H9 (cell line): Measurements from ENCODE around the gene FN1. TPM values are rescaled to one million over a fixed set of nuclear protein-coding genes. Genes with fewer than 3 reads are reported as not detected.
"Not testable (repeated sequence)": the region's sequence is repeated elsewhere in the genome, so short reads cannot be mapped to it uniquely, and the experiment has no call there.

Experiments
- DNase-seq: peaks from one replicate; pipeline ENCODE4 v3.0.0-alpha.2; 2017
- H2AFZ ChIP-seq: one replicate; pipeline ENCODE4 v1.6.1; 2013; ENCODE audit warnings: mild to moderate bottlenecking, low read length, control low read depth, moderate library complexity
- H2AK5ac ChIP-seq: 2 replicates; pipeline ENCODE4 v1.6.1; 2013; ENCODE audit warnings: low read length, control low read depth, mixed read lengths; ENCODE audit not compliant: insufficient read length
- H2BK120ac ChIP-seq: one replicate; pipeline ENCODE4 v1.6.1; 2013; ENCODE audit warnings: low read depth, mild to moderate bottlenecking, low read length, control low read depth, inconsistent platforms; ENCODE audit not compliant: poor library complexity, severe bottlenecking
- H2BK12ac ChIP-seq: 2 replicates; pipeline ENCODE4 v1.6.1; 2013; ENCODE audit warnings: low read length, control low read depth, mixed read lengths, low read depth; ENCODE audit not compliant: insufficient read length
- H2BK15ac ChIP-seq: 2 replicates; pipeline ENCODE4 v1.6.1; 2013; ENCODE audit warnings: low read depth, low read length, control low read depth
- H2BK20ac ChIP-seq: one replicate; pipeline ENCODE4 v1.6.1; 2013; ENCODE audit warnings: low read depth, mild to moderate bottlenecking, low read length, control low read depth, inconsistent platforms; ENCODE audit not compliant: poor library complexity, severe bottlenecking
- H2BK5ac ChIP-seq: 2 replicates; pipeline ENCODE4 v1.6.1; 2013; ENCODE audit warnings: low read length, control low read depth, mixed read lengths; ENCODE audit not compliant: insufficient read length
- H3K14ac ChIP-seq: 2 replicates; pipeline ENCODE4 v1.6.1; 2013; ENCODE audit warnings: low read length, control low read depth; ENCODE audit not compliant: insufficient read depth
- H3K18ac ChIP-seq: 2 replicates; pipeline ENCODE4 v1.6.1; 2013; ENCODE audit warnings: low read depth, mild to moderate bottlenecking, mixed read lengths, low read length, control low read depth; ENCODE audit not compliant: insufficient read length
- H3K23ac ChIP-seq: 2 replicates; pipeline ENCODE4 v1.6.1; 2013; ENCODE audit warnings: low read length, control low read depth, mixed read lengths, low read depth; ENCODE audit not compliant: insufficient read length
- H3K23me2 ChIP-seq: 2 replicates; pipeline ENCODE4 v1.6.1; 2013; ENCODE audit warnings: low read depth, mild to moderate bottlenecking, mixed read lengths, low read length, control low read depth; ENCODE audit not compliant: insufficient read length, poor library complexity, severe bottlenecking
- H3K27ac ChIP-seq: 2 replicates; pipeline ENCODE4 v1.5.1; 2013; ENCODE audit warnings: low read length, control low read depth, mixed read lengths, low read depth; ENCODE audit not compliant: insufficient read length
- H3K27me3 ChIP-seq: 2 replicates; pipeline ENCODE4 v1.6.1; 2013; ENCODE audit warnings: low read length, control low read depth, inconsistent platforms; ENCODE audit not compliant: insufficient read depth
- H3K4ac ChIP-seq: 2 replicates; pipeline ENCODE4 v1.6.1; 2013; ENCODE audit warnings: low read depth, mild to moderate bottlenecking, control low read depth, inconsistent platforms, low read length, moderate library complexity
- H3K4me1 ChIP-seq: 2 replicates; pipeline ENCODE4 v1.6.1; 2013; ENCODE audit warnings: low read length, control low read depth, inconsistent platforms; ENCODE audit not compliant: insufficient read depth
- H3K4me2 ChIP-seq: 2 replicates; pipeline ENCODE4 v1.6.1; 2013; ENCODE audit warnings: low read length, control low read depth, mixed read lengths; ENCODE audit not compliant: insufficient read length, insufficient read depth
- H3K56ac ChIP-seq: 2 replicates; pipeline ENCODE4 v1.6.1; 2013; ENCODE audit warnings: low read depth, mild to moderate bottlenecking, mixed read lengths, low read length, control low read depth; ENCODE audit not compliant: insufficient read length
- H3K79me1 ChIP-seq: 2 replicates; pipeline ENCODE4 v1.6.1; 2013; ENCODE audit warnings: low read depth, mild to moderate bottlenecking, moderate library complexity, low read length, control low read depth, inconsistent platforms; ENCODE audit not compliant: insufficient read depth, poor library complexity, severe bottlenecking
- H3K79me2 ChIP-seq: 2 replicates; pipeline ENCODE4 v1.6.1; 2013; ENCODE audit warnings: low read length, control low read depth, inconsistent platforms; ENCODE audit not compliant: insufficient read depth
- H3K9ac ChIP-seq: 2 replicates; pipeline ENCODE4 v1.6.1; 2013; ENCODE audit warnings: low read length, control low read depth, mixed read lengths; ENCODE audit not compliant: insufficient read length; ENCODE audit errors: extremely low read depth
- H3K9me3 ChIP-seq: one replicate; pipeline ENCODE4 v1.6.1; 2013; ENCODE audit warnings: low read depth, low read length, inconsistent platforms; ENCODE audit not compliant: control insufficient read depth
- H3T11ph ChIP-seq: one replicate; pipeline ENCODE4 v1.6.1; 2013; ENCODE audit warnings: mild to moderate bottlenecking, low read length, control low read depth, inconsistent platforms
- H4K20me1 ChIP-seq: one replicate; pipeline ENCODE4 v1.6.1; 2013; ENCODE audit not compliant: control insufficient read depth, insufficient read length, insufficient read depth
- H4K5ac ChIP-seq: 2 replicates; pipeline ENCODE4 v1.6.1; 2013; ENCODE audit warnings: low read depth, mild to moderate bottlenecking, mixed read lengths, low read length, control low read depth; ENCODE audit not compliant: insufficient read length
- H4K8ac ChIP-seq: replicated peaks from 2 replicates; pipeline ENCODE4 v1.6.1; 2013; ENCODE audit warnings: low read length, control low read depth, mixed read lengths, low read depth; ENCODE audit not compliant: insufficient read length
- H4K91ac ChIP-seq: 2 replicates; pipeline ENCODE4 v1.6.1; 2013; ENCODE audit warnings: low read depth, mild to moderate bottlenecking, moderate library complexity, mixed read lengths, low read length, control low read depth; ENCODE audit not compliant: insufficient read length
- H3K27ac Mint-ChIP-seq, 3 experiments: 2 replicates in 2 of 3; 3 replicates in 1 of 3; pipeline ENCODE4 v1.8.0; 2020 to 2021; ENCODE audit warnings: mixed read lengths in 3 of 3, mild to moderate bottlenecking in 1 of 3, moderate library complexity in 1 of 3
- H3K27me3 Mint-ChIP-seq: 2 replicates; pipeline ENCODE4 v1.8.0; 2021; ENCODE audit warnings: low read depth, mild to moderate bottlenecking, moderate library complexity, mixed read lengths
- H3K36me3 Mint-ChIP-seq, 3 experiments: 2 replicates in 2 of 3; 3 replicates in 1 of 3; pipeline ENCODE4 v1.8.0; 2020 to 2021; ENCODE audit warnings: low read depth in 3 of 3, mixed read lengths in 3 of 3; ENCODE audit not compliant: insufficient read depth in 1 of 3
- H3K4me1 Mint-ChIP-seq, 2 experiments: 2 replicates each; pipeline ENCODE4 v1.8.0; 2020; ENCODE audit warnings: mixed read lengths in 2 of 2
- H3K4me3 Mint-ChIP-seq, 2 experiments: 2 replicates in 1 of 2; 3 replicates in 1 of 2; pipeline ENCODE4 v1.8.0; 2020 to 2021; ENCODE audit warnings: mild to moderate bottlenecking in 2 of 2, mixed read lengths in 2 of 2, moderate library complexity in 1 of 2
- H3K9me3 Mint-ChIP-seq, 2 experiments: 2 replicates in 1 of 2; 3 replicates in 1 of 2; pipeline ENCODE4 v1.8.0; 2020; ENCODE audit warnings: mild to moderate bottlenecking in 2 of 2, mixed read lengths in 2 of 2, moderate library complexity in 1 of 2
- WGBS: extraction: QIAGEN DNeasy Blood & Tissue Kit; methylation state at CpG from one replicate; pipeline ENCODE4 v1.1.7; 2013; ENCODE audit warnings: missing lambda C conversion rate, low lambda C conversion rate, mixed read lengths; ENCODE audit not compliant: insufficient read length; ENCODE audit errors: extremely low coverage; 5-methylcytosine and 5-hydroxymethylcytosine counted together
- total RNA-seq: library from RNA; stranded (reverse); gene quantifications from 2 replicates; pipeline ENCODE4 v1.2.1, GENCODE V29; 2021
- TF ChIP-seq, protein P1 (sequence below): fragments of 200-600 bp; sonication (generic); conservative IDR thresholded peaks from 3 replicates; pipeline ENCODE4 v1.8.0; 2021; ENCODE audit warnings: antibody characterized with exemption, mild to moderate bottlenecking

Gene FN1
- total RNA-seq, 1 experiment from 2014 or later = 56.0 TPM

- H3K79me1 ChIP-seq = no peaks in the 10 kb centered on the region
- H4K8ac ChIP-seq = no peak within 1 kb of the TSS
- peaks cover 12% of the 10 kb centered on the region for H3K23me2 ChIP-seq
- H3K9ac ChIP-seq = peak within 1 kb of the TSS; percentile 93
- H2AK5ac ChIP-seq = no peak within 1 kb of the TSS
- H3K18ac ChIP-seq = peak within 1 kb of the TSS; percentile 93
- no peaks in the 10 kb centered on the region for H3K4me1 ChIP-seq
- H3K27ac ChIP-seq = no peak within 1 kb of the TSS
- H2BK12ac ChIP-seq = peak within 1 kb of the TSS; percentile 95
- no peak within 1 kb of the TSS for H3K56ac ChIP-seq
- H3K27me3 Mint-ChIP-seq = no peaks in the 10 kb centered on the region
- H3K27ac Mint-ChIP-seq = peak within 1 kb of the TSS; percentile 80 to 99 (median 96); a peak in 6 of 7 replicates
- H3K36me3 Mint-ChIP-seq = peaks cover 28 to 43% (median 34%) of the 10 kb centered on the region in 3 experiments
- H3T11ph ChIP-seq = no peak within 1 kb of the TSS
- H3K14ac ChIP-seq = peak within 1 kb of the TSS; percentile 94
- no peaks in the 10 kb centered on the region for H4K20me1 ChIP-seq
- peak within 1 kb of the TSS; percentile 60 for H2AFZ ChIP-seq
- peak; percentile 96 for DNase-seq
- peak within 1 kb of the TSS; percentile 100 for H2BK15ac ChIP-seq
- H3K23ac ChIP-seq = no peak within 1 kb of the TSS
- H3K4me2 ChIP-seq = peak within 1 kb of the TSS; percentile 96
- H3K4ac ChIP-seq = no peak within 1 kb of the TSS
- peaks cover 9% of the 10 kb centered on the region; the same call in 1 of the 2 replicates for H3K79me2 ChIP-seq
- peaks cover 16 to 27% of the 10 kb centered on the region in 2 experiments for H3K4me1 Mint-ChIP-seq
- no peak within 1 kb of the TSS for H2BK20ac ChIP-seq
- H3K9me3 ChIP-seq = no peaks in the 10 kb centered on the region
- H3K4me3 Mint-ChIP-seq = peak within 1 kb of the TSS; percentile 91 to 93
- no peaks in the 10 kb centered on the region for H3K27me3 ChIP-seq
- no CpG with 5 or more reads among the region's 64 CpGs for WGBS
- no peak within 1 kb of the TSS for H2BK5ac ChIP-seq
- no peak within 1 kb of the TSS for H4K91ac ChIP-seq
- H4K5ac ChIP-seq = peak within 1 kb of the TSS; percentile 44
- H2BK120ac ChIP-seq = no peak within 1 kb of the TSS
- H3K9me3 Mint-ChIP-seq = no peaks in the 10 kb centered on the region
- TF ChIP-seq, protein P1, sequence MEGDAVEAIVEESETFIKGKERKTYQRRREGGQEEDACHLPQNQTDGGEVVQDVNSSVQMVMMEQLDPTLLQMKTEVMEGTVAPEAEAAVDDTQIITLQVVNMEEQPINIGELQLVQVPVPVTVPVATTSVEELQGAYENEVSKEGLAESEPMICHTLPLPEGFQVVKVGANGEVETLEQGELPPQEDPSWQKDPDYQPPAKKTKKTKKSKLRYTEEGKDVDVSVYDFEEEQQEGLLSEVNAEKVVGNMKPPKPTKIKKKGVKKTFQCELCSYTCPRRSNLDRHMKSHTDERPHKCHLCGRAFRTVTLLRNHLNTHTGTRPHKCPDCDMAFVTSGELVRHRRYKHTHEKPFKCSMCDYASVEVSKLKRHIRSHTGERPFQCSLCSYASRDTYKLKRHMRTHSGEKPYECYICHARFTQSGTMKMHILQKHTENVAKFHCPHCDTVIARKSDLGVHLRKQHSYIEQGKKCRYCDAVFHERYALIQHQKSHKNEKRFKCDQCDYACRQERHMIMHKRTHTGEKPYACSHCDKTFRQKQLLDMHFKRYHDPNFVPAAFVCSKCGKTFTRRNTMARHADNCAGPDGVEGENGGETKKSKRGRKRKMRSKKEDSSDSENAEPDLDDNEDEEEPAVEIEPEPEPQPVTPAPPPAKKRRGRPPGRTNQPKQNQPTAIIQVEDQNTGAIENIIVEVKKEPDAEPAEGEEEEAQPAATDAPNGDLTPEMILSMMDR = no peak
Observed at GRCh38 chr2:215311625-215312396, 124.1 kb downstream of the FN1 start, which contains the start of gene ATIC. Gene ATIC, plus strand, starts transcription at chr2:215312059. Its CDS starts 84 bp downstream, at chr2:215312143.

- H4K20me1 ChIP-seq, H3K27me3 Mint-ChIP-seq, H3T11ph ChIP-seq, H2BK120ac ChIP-seq, H3K9me3 Mint-ChIP-seq, H3K27ac ChIP-seq, H3K14ac ChIP-seq, H3K27me3 ChIP-seq, H3K9me3 ChIP-seq, H3K79me1 ChIP-seq, H2AFZ ChIP-seq, H3K56ac ChIP-seq, H4K8ac ChIP-seq, H2AK5ac ChIP-seq, H3K27ac Mint-ChIP-seq, H2BK5ac ChIP-seq, H3K9ac ChIP-seq, H4K91ac ChIP-seq, H2BK20ac ChIP-seq, H3K4ac ChIP-seq, H3K79me2 ChIP-seq, DNase-seq, H4K5ac ChIP-seq, H2BK15ac ChIP-seq, H3K18ac ChIP-seq, H3K23ac ChIP-seq, H3K4me1 ChIP-seq, H2BK12ac ChIP-seq: not testable (repeated sequence)
- peak overlapping the region; percentile 77 to 91; a peak in 4 of 5 replicates for H3K4me3 Mint-ChIP-seq
- H3K36me3 Mint-ChIP-seq = peaks cover 28 to 39% (median 31%) of the 10 kb centered on the region in 3 experiments
- peaks cover 16 to 26% of the 10 kb centered on the region in 2 experiments for H3K4me1 Mint-ChIP-seq
- H3K23me2 ChIP-seq = peaks cover 12% of the 10 kb centered on the region
- no CpG with 5 or more reads among the region's 13 CpGs for WGBS
- H3K4me2 ChIP-seq = peak overlapping the region; percentile 96
Observed at GRCh38 chr2:215311259-215311624, 124.6 kb downstream of the FN1 start.
